GM21737 (cell line): ENCODE measurements around the gene RAB6D.
"Not testable (repeated sequence)": the region's sequence is repeated elsewhere in the genome, so short reads cannot be mapped to it uniquely, and the experiment has no call there.

Experiments used
- ATAC-seq: cut with Tn5 transposase; IDR thresholded peaks from one replicate; pipeline ENCODE4 v1.9.1; 2021; ENCODE audit warnings: mild to moderate bottlenecking, moderate library complexity; ENCODE audit not compliant: unreplicated experiment

RAB6D gene

GRCh38 chr2:131367352-131367751 lies 3.4 kb upstream of the RAB6D start:
- ATAC-seq = no peak

- no peak for ATAC-seq
Measured at GRCh38 chr2:131366643-131367042, 2.7 kb upstream of the RAB6D start.

- no peak for ATAC-seq
Measured at GRCh38 chr2:131365452-131365851, 1.5 kb upstream of the RAB6D start.

- not testable (repeated sequence) for ATAC-seq
Measured at GRCh38 chr2:131363213-131363612, 755 bp downstream of the RAB6D start.

GRCh38 chr2:131361773-131362172 lies 2.2 kb downstream of the RAB6D start:
- not testable (repeated sequence) for ATAC-seq

GRCh38 chr2:131353167-131353697 lies 10.7 kb downstream of the RAB6D start:
- ATAC-seq = not testable (repeated sequence)

- no peak for ATAC-seq
Measured at GRCh38 chr2:131349021-131349420, 14.9 kb downstream of the RAB6D start.

- ATAC-seq = not testable (repeated sequence)
Measured at GRCh38 chr2:131347035-131347434, 16.9 kb downstream of the RAB6D start.

GRCh38 chr2:131339307-131339706 lies 24.7 kb downstream of the RAB6D start:
- not testable (repeated sequence) for ATAC-seq

GRCh38 chr2:131335319-131335718 lies 28.6 kb downstream of the RAB6D start:
- not testable (repeated sequence) for ATAC-seq

- ATAC-seq = not testable (repeated sequence)
Measured at GRCh38 chr2:131332709-131333108, 31.3 kb downstream of the RAB6D start.

- not testable (repeated sequence) for ATAC-seq
Measured at GRCh38 chr2:131331000-131331399, 33.0 kb downstream of the RAB6D start.

GRCh38 chr2:131322209-131322608 lies 41.8 kb downstream of the RAB6D start:
- no peak for ATAC-seq

GRCh38 chr2:131321344-131321743 lies 42.6 kb downstream of the RAB6D start:
- not testable (repeated sequence) for ATAC-seq

- not testable (repeated sequence) for ATAC-seq
Measured at GRCh38 chr2:131311001-131311400, 53.0 kb downstream of the RAB6D start.
